HG03521 (cell line): Measurements from ENCODE around the gene TPPP3.

Source experiments
- ATAC-seq: cut with Tn5 transposase; IDR thresholded peaks from one replicate; pipeline ENCODE4 v1.9.1; 2021; ENCODE audit warnings: mild to moderate bottlenecking, moderate library complexity; ENCODE audit not compliant: unreplicated experiment

Gene TPPP3

GRCh38 chr16:67350324-67350723 lies 43.0 kb downstream of the TPPP3 start:
- ATAC-seq, result no peak

- no peak for ATAC-seq
Observed at GRCh38 chr16:67349172-67349571, 44.1 kb downstream of the TPPP3 start.

GRCh38 chr16:67346341-67346740 lies 47.0 kb downstream of the TPPP3 start:
- ATAC-seq, result no peak

- no peak for ATAC-seq
Observed at GRCh38 chr16:67345401-67345800, 47.9 kb downstream of the TPPP3 start.

GRCh38 chr16:67342616-67343015 lies 50.7 kb downstream of the TPPP3 start:
- ATAC-seq, result no peak

GRCh38 chr16:67341250-67341649 lies 52.0 kb downstream of the TPPP3 start:
- ATAC-seq, result no peak
